GM18511 (cell line): ENCODE results near the gene ISCA1.

Source experiments
- ATAC-seq: cut with Tn5 transposase; IDR thresholded peaks from one replicate; pipeline ENCODE4 v1.9.1; 2021; ENCODE audit warnings: mild to moderate bottlenecking, moderate library complexity; ENCODE audit not compliant: unreplicated experiment

ISCA1 gene

GRCh38 chr9:86238861-86239770 lies 43.2 kb downstream of the ISCA1 start:
- no peak for ATAC-seq

GRCh38 chr9:86230858-86231257 lies 51.5 kb downstream of the ISCA1 start:
- ATAC-seq: no peak

GRCh38 chr9:86222667-86223066 lies 59.7 kb downstream of the ISCA1 start:
- ATAC-seq: no peak

GRCh38 chr9:86219606-86220005 lies 62.7 kb downstream of the ISCA1 start:
- ATAC-seq: no peak

DNA sequence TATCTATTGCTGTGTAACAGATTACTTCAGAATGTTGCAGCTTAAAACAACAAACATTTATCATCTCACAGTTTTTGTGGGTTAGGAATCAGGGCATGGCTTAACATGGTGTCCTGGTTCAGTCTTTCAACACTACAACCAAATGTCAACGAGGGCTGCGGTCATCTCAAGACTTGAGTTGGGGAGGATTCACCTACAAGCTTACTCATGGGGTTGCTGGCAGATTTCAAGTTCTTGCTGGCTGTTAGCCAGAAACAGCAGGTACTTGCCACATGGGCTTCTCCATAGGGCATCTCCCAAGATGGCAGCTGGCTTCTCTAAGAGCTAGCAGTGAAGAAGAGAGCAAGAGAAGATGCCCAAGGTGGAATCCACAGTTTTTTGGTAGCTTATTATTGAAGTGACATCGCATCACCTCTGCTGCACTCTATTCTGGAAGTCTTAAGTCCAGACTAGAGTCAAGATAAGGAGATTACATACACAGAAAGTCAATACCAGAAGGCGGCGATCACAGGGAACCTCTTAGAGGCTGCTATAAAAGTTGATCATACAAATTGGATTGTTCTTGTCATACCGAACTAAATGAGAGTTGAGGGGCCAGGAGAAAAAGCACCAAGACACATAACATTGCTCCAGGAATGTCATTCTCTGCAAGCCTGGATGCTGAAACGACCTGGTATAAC lies 65.1 kb downstream of the ISCA1 start:
- ATAC-seq: no peak
